Lower lobe of right lung (tissue), 2 donors: ENCODE results near the gene GJC1. TPM values are rescaled to one million over a fixed set of nuclear protein-coding genes. Genes with fewer than 3 reads are reported as not detected.

Experiments used
- ATAC-seq, 2 donors: fragments of 200-7000 bp; cut with Tn5 transposase; one replicate each; pipeline ENCODE4 v1.9.1; 2020 to 2022; ENCODE audit warnings: mild to moderate bottlenecking in 2 of 2, moderate library complexity in 2 of 2
- DNase-seq: peaks from one replicate; pipeline ENCODE4 v3.0.0-alpha.2; 2020
- H3K27ac ChIP-seq: fragments of 200-600 bp; one replicate; pipeline ENCODE4 v1.8.0; 2022
- H3K27me3 ChIP-seq: fragments of 200-600 bp; one replicate; pipeline ENCODE4 v1.8.0; 2022; ENCODE audit warnings: low read depth
- H3K36me3 ChIP-seq: fragments of 200-600 bp; one replicate; pipeline ENCODE4 v1.8.0; 2022; ENCODE audit warnings: mild to moderate bottlenecking
- H3K4me1 ChIP-seq: fragments of 200-600 bp; one replicate; pipeline ENCODE4 v1.8.0; 2022
- H3K4me3 ChIP-seq: fragments of 200-600 bp; one replicate; pipeline ENCODE4 v1.8.0; 2022; ENCODE audit warnings: mild to moderate bottlenecking
- H3K9me3 ChIP-seq: fragments of 200-600 bp; one replicate; pipeline ENCODE4 v1.8.0; 2022
- intact Hi-C: fragments of 100-400 bp; cut with DNase I; formaldehyde crosslinking; loops from one replicate; pipeline ENCODE4 v1.11.0; 2022
- total RNA-seq: library from RNA; stranded (reverse); fragmentation: NEBNext Ultra II Directional; extraction: Animal tissue kit (Norgen Biotek cat#: 25700); gene quantifications from one replicate; pipeline ENCODE4 v1.2.1, GENCODE V29; 2021
- TF ChIP-seq, protein P1 (sequence below): fragments of 200-600 bp; IDR thresholded peaks from one replicate; pipeline ENCODE4 v1.8.0; 2022; ENCODE audit warnings: antibody characterized with exemption, mild to moderate bottlenecking
- donor health status: DM: no; HTN: yes; CAD: no; lungs with severe emphysema.

Gene GJC1
- total RNA-seq, 1 donor from 2014 or later: 18.4 TPM

GRCh38 chr17:44872131-44872768, 42.2 kb upstream of the GJC1 start:
- Histone ChIP-seq H3K4me1 (no peaks in the 10 kb centered on the region), H3K36me3 (peaks cover 96% of the 10 kb centered on the region), H3K27ac (no peak overlapping the region), H3K9me3 (no peaks in the 10 kb centered on the region), H3K4me3 (no peak overlapping the region), H3K27me3 (no peaks in the 10 kb centered on the region)
- intact Hi-C loops: no loop called here
- DNase-seq (no peak), ATAC-seq (peak in 1 of 2 donors; percentile 50)
- TF ChIP-seq, protein P1, sequence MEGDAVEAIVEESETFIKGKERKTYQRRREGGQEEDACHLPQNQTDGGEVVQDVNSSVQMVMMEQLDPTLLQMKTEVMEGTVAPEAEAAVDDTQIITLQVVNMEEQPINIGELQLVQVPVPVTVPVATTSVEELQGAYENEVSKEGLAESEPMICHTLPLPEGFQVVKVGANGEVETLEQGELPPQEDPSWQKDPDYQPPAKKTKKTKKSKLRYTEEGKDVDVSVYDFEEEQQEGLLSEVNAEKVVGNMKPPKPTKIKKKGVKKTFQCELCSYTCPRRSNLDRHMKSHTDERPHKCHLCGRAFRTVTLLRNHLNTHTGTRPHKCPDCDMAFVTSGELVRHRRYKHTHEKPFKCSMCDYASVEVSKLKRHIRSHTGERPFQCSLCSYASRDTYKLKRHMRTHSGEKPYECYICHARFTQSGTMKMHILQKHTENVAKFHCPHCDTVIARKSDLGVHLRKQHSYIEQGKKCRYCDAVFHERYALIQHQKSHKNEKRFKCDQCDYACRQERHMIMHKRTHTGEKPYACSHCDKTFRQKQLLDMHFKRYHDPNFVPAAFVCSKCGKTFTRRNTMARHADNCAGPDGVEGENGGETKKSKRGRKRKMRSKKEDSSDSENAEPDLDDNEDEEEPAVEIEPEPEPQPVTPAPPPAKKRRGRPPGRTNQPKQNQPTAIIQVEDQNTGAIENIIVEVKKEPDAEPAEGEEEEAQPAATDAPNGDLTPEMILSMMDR: no peak

DNA sequence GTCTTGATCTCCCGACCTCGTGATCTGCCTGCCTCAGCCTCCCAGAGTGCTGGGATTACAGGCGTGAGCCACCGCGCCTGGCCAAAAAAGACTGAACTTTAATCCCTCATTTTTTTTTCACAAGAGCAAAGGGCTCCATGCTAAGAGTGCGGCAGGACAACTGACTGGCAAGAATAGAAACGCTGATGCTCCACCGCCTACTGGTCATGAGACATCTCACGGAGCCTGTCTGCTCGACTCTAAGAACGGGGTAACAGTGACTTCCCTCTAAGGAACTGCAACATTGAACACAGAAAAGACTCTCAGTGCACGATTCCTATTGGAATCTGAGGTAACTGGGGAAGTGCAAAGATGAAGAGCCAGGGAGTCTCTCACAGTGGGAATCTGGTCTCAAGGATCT, 41.5 kb upstream of the GJC1 start:
- Histone ChIP-seq H3K9me3 (no peaks in the 10 kb centered on the region), H3K4me1 (no peaks in the 10 kb centered on the region), H3K4me3 (no peak overlapping the region), H3K27ac (no peak overlapping the region), H3K27me3 (no peaks in the 10 kb centered on the region), H3K36me3 (peaks cover 97% of the 10 kb centered on the region)
- DNase-seq (no peak), ATAC-seq (no peak)
- intact Hi-C loops: no loop called here
- TF ChIP-seq, protein P1: no peak

DNA sequence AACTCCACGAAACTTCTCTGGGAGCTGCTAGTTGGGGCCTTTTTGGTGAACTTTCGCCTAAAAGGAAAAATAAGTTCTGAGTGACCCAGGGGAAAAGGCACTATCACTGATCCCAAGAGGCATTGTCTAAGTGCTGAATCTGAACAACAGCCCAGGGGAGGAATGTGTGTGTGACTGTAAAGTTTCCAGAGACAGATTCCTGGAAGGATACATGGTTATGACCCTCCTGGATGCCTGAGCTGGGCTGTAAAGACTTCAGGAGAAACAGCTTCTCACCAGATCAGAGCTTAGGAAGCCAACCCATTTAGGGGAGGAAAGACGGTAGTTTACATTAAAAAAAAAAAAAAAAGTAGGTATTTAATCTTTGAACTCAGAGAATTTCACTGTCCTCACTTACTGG, 37.8 kb upstream of the GJC1 start:
- Histone ChIP-seq H3K27me3 (no peaks in the 10 kb centered on the region), H3K36me3 (peaks cover 98% of the 10 kb centered on the region), H3K4me1 (no peaks in the 10 kb centered on the region), H3K4me3 (no peak overlapping the region), H3K27ac (no peak overlapping the region), H3K9me3 (no peaks in the 10 kb centered on the region)
- intact Hi-C loops: loop anchor here (5.0 kb wide), 1 partner anchor 91 kb away; no protein-coding TSS in a partner anchor
- TF ChIP-seq, protein P1: no peak
- DNase-seq (no peak), ATAC-seq (no peak)

DNA sequence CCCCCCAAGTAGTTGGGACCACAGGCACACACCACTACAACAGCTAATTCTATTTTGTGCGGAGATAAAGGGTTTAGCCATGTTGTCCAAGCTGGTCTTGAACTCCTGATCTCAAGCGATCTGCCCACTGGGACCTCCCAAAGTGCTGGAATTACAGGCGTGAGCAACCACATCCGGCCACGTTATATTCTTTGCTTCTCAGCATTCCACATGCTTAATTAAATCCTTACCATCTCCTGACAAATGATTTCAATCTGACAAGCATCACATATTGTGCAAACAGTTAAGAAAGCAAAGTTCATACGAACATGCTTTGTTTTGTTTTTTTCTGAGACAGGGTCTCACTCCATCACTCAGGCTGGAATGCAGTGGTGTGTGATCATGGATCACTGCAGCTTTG, 35.8 kb upstream of the GJC1 start:
- H3K9me3 ChIP-seq: no peaks in the 10 kb centered on the region
- no peaks in the 10 kb centered on the region for H3K27me3 ChIP-seq
- intact Hi-C loops: loop anchor here (5.0 kb wide), 1 partner anchor 89 kb away; no protein-coding TSS in a partner anchor
- no peaks in the 10 kb centered on the region for H3K4me1 ChIP-seq
- peaks cover 98% of the 10 kb centered on the region for H3K36me3 ChIP-seq
- DNase-seq: no peak
- H3K27ac ChIP-seq: no peak overlapping the region
- TF ChIP-seq, protein P1: no peak
- H3K4me3 ChIP-seq: no peak overlapping the region
- ATAC-seq: no peak

GRCh38 chr17:44865231-44865660, 35.2 kb upstream of the GJC1 start:
- Histone ChIP-seq H3K9me3 (no peaks in the 10 kb centered on the region), H3K4me3 (no peak overlapping the region), H3K4me1 (no peaks in the 10 kb centered on the region), H3K36me3 (peaks cover 98% of the 10 kb centered on the region), H3K27ac (no peak overlapping the region), H3K27me3 (no peaks in the 10 kb centered on the region)
- ATAC-seq (peak; percentile 71 to 77), DNase-seq (peak; percentile 61)
- TF ChIP-seq, protein P1: peak; percentile 88
- intact Hi-C loops: loop anchor here (5.0 kb wide), 1 partner anchor 88 kb away; no protein-coding TSS in a partner anchor
